HUES64 (cell line): ENCODE results near the gene CYLD.

Experiments used
- H3K27ac ChIP-seq: 2 replicates; pipeline ENCODE4 v1.7.0; 2013; ENCODE audit warnings: low read depth, low read length, inconsistent platforms
- H3K27me3 ChIP-seq: 2 replicates; pipeline ENCODE4 v1.6.1; 2013; ENCODE audit warnings: mild to moderate bottlenecking, low read length; ENCODE audit not compliant: insufficient read depth
- H3K36me3 ChIP-seq: 2 replicates; pipeline ENCODE4 v1.6.1; 2013; ENCODE audit warnings: mild to moderate bottlenecking, low read length; ENCODE audit not compliant: insufficient read depth
- H3K4me1 ChIP-seq: 2 replicates; pipeline ENCODE4 v1.6.1; 2013; ENCODE audit warnings: mild to moderate bottlenecking, low read length, moderate library complexity; ENCODE audit not compliant: insufficient read depth
- H3K4me3 ChIP-seq: 2 replicates; pipeline ENCODE4 v1.5.1; 2013; ENCODE audit warnings: mild to moderate bottlenecking, low read length, moderate library complexity
- H3K9ac ChIP-seq: 2 replicates; pipeline ENCODE4 v1.6.1; 2013; ENCODE audit warnings: mild to moderate bottlenecking, low read depth, low read length
- H3K9me3 ChIP-seq: 2 replicates; pipeline ENCODE4 v1.6.1; 2013; ENCODE audit warnings: low read depth, low read length; ENCODE audit not compliant: insufficient read depth
- WGBS: fragments of 150-250, 120-280 bp; methylation state at CpG from one replicate; pipeline ENCODE4 v1.1.7; 2013; ENCODE audit warnings: missing lambda C conversion rate; 5-methylcytosine and 5-hydroxymethylcytosine counted together

Gene CYLD

DNA sequence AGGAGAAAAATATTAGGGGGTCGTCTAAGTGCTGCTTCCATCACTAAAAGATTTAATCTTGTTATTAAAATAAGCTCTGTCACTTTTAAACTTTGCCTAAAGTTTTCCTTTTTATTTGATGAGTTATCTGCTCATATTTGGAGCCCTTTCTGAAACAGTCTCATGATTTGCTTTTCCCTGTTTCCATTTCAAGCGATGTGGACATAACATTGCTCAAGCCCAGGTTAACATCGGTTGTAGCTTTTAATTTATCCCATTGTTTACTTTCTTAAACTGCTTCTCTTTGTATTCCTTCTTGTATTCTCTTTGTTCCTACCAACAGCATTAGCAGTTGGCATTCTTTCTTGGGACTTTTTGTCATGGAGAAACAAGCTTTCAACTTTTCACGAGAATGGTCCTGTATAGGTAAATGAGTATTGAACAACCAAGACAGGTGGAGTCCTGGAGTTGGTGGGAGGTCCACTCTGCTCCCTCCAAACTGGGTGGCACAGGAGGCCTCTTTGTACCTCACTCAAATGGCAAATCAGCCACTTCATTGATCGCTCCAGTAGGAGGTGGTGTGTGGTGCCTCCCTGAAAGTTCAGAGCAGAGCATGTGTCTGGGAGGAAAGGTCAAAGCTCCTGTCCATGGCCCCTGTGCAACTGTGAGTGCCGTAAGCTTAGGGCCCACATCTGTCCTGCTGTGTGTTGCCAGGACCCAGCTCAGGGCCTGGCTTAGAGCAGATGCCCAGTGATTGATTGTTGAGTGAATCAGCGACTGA lies 107.0 kb downstream of the CYLD start:
- Histone ChIP-seq H3K4me1 (no peaks in the 10 kb centered on the region), H3K27me3 (no peaks in the 10 kb centered on the region), H3K36me3 (no peaks in the 10 kb centered on the region), H3K9ac (no peak overlapping the region), H3K9me3 (no peaks in the 10 kb centered on the region), H3K27ac (no peak overlapping the region), H3K4me3 (no peak overlapping the region)
- WGBS, result 90% methylated on average over 6 of the region's 7 CpGs
